Gastrocnemius medialis (tissue), 4 donors: ENCODE data around the gene MAD1L1.

Experiments used
- POLR2A ChIP-seq, 2 donors: fragments of 450-650 bp; IDR thresholded peaks; one replicate each; pipeline ENCODE4 v1.6.1; 2017; ENCODE audit warnings: antibody characterized with exemption in 2 of 2, mild to moderate bottlenecking in 2 of 2, moderate library complexity in 2 of 2
- TF ChIP-seq, protein P1 (sequence below), 5 experiments: fragments of 450-650 bp in 3 of 5; fragments of 200-600 bp in 2 of 5; sonication (generic) in 2 of 5; IDR thresholded peaks in 4 of 5; conservative IDR thresholded peaks in 1 of 5; 1 replicate in 4 of 5; 2 replicates in 1 of 5; pipeline ENCODE4 v1.5.1; 2016 to 2019; ENCODE audit warnings: antibody characterized with exemption in 5 of 5, mild to moderate bottlenecking in 3 of 5, moderate library complexity in 3 of 5

DNA sequence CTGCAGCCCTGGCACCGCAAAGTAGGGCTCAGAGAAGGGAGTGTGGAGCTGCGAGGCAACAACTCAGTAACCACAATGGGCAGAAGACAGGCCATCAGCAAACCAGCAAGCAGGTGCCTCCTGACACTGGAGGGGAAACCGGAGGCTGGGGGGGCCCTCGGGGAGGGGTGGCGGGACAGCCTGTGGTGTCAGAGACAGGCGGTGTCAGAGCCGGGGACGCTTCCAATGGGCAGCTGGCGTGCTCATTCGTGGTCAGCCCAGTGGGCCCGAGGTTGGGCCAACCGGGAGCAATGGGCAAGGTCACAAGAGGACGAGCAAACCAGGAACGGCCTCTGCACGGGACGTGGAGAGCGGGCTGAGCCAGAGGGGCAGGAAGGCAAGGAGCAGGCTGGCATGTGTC, 158.1 kb downstream of the MAD1L1 start:
- TF ChIP-seq, protein P1, sequence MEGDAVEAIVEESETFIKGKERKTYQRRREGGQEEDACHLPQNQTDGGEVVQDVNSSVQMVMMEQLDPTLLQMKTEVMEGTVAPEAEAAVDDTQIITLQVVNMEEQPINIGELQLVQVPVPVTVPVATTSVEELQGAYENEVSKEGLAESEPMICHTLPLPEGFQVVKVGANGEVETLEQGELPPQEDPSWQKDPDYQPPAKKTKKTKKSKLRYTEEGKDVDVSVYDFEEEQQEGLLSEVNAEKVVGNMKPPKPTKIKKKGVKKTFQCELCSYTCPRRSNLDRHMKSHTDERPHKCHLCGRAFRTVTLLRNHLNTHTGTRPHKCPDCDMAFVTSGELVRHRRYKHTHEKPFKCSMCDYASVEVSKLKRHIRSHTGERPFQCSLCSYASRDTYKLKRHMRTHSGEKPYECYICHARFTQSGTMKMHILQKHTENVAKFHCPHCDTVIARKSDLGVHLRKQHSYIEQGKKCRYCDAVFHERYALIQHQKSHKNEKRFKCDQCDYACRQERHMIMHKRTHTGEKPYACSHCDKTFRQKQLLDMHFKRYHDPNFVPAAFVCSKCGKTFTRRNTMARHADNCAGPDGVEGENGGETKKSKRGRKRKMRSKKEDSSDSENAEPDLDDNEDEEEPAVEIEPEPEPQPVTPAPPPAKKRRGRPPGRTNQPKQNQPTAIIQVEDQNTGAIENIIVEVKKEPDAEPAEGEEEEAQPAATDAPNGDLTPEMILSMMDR (IDR thresholded peaks at IDR 0.05 in 4 of 5, conservative IDR thresholded peaks at IDR 0.05 in 1 of 5), result no peak
- no peak for TF ChIP-seq POLR2A (IDR thresholded peaks at IDR 0.05)
